Central memory CD8-positive, alpha-beta T cell (primary cell): ENCODE results near the gene TMEM114.

Experiments
- ATAC-seq: fragments of 150-1000 bp; cut with Tn5 transposase; replicated peaks from 2 replicates; pipeline ENCODE4 v1.10.0; 2022; ENCODE audit warnings: mild to moderate bottlenecking, moderate FRiP score, moderate number of reproducible peaks; ENCODE audit not compliant: poor library complexity, severe bottlenecking; ENCODE audit errors: extremely low read depth
- DNase-seq, 2 donors: peaks; one replicate each; pipeline ENCODE4 v3.0.0; 2021; ENCODE audit warnings: low spot score in 2 of 2
- H3K27ac Mint-ChIP-seq: one replicate; pipeline ENCODE4 v1.8.0; 2022; ENCODE audit warnings: low read depth, mild to moderate bottlenecking, moderate library complexity, mixed read lengths
- H3K27me3 Mint-ChIP-seq: one replicate; pipeline ENCODE4 v1.8.0; 2022; ENCODE audit warnings: mixed read lengths
- H3K36me3 Mint-ChIP-seq: one replicate; pipeline ENCODE4 v1.8.0; 2022; ENCODE audit warnings: mild to moderate bottlenecking, moderate library complexity, mixed read lengths; ENCODE audit not compliant: insufficient read depth
- H3K4me1 Mint-ChIP-seq: one replicate; pipeline ENCODE4 v1.8.0; 2022; ENCODE audit warnings: mixed read lengths
- H3K4me3 Mint-ChIP-seq: one replicate; pipeline ENCODE4 v1.8.0; 2022; ENCODE audit warnings: mild to moderate bottlenecking, moderate library complexity, mixed read lengths
- H3K9me3 Mint-ChIP-seq: one replicate; pipeline ENCODE4 v1.8.0; 2022; ENCODE audit warnings: mixed read lengths

TMEM114 gene

DNA sequence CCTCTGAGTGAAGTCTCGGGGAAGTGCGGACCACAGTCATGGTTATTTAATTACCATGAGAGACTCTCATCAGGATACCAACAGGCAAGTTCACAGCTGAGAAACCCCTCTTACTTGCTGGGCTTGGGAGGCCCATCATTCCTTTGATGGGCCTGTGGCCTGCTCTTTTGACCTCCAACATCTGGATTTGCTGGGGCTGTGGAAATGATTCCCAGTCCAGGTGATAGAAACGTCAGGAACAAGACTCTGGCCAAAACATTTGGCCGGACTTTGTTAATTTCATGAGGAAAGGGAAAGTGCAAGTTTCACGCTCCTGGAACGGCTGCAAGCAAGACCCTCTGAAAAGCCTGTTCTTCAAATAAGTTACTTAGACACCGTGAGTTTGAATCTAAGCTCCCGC, 42.5 kb downstream of the TMEM114 start:
- no peak for ATAC-seq
- Mint-ChIP-seq H3K36me3 (no peaks in the 10 kb centered on the region), H3K27me3 (peaks cover 91% of the 10 kb centered on the region), H3K4me3 (no peak overlapping the region), H3K9me3 (no peaks in the 10 kb centered on the region), H3K27ac (no peak overlapping the region), H3K4me1 (no peaks in the 10 kb centered on the region)
- DNase-seq: no peak

DNA sequence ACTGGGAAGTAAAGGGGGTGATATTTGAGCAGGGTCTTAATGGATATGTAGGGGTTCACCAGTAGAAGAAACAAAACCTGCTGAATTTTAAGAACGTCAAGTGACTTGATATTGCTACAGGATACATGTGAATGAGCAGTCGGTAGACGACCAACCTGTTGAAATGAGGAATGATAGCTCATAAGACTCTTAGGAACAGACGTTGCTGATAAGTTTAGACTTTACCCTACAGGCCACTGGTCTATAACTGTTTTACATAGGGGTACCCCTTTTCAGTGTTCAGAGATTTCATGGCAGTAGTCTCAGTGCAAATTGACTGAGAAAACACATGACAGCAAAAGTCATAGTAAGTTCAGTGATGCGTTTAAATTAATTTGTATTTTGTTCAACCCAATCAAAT, 45.9 kb downstream of the TMEM114 start:
- no peak overlapping the region for H3K4me3 Mint-ChIP-seq
- no peaks in the 10 kb centered on the region for H3K9me3 Mint-ChIP-seq
- no peak overlapping the region for H3K27ac Mint-ChIP-seq
- ATAC-seq (no peak), DNase-seq (no peak)
- H3K27me3 Mint-ChIP-seq: peaks cover 71% of the 10 kb centered on the region
- no peaks in the 10 kb centered on the region for H3K4me1 Mint-ChIP-seq
- H3K36me3 Mint-ChIP-seq: no peaks in the 10 kb centered on the region

DNA sequence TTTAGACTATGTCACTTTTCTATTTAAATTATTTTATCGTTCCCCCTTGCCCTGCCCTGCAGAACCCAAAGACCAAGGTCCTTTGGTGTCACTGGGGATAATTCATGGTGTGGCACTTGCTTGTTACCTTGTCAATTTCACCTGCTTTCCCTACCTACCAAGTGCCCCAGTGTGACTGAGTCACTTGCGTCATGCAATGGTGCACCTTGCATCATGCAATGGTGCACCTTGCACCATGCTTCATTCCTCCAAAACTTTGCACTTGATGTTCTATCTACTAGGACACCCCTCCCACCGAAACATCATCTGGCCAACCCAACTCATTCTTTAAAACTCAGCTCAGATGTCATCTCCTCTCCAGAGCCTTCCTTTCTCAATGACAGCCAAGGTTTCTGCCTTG, 47.1 kb downstream of the TMEM114 start:
- no peak for ATAC-seq
- no peak overlapping the region for H3K27ac Mint-ChIP-seq
- H3K4me3 Mint-ChIP-seq: no peak overlapping the region
- H3K4me1 Mint-ChIP-seq: no peaks in the 10 kb centered on the region
- H3K9me3 Mint-ChIP-seq: no peaks in the 10 kb centered on the region
- no peak for DNase-seq
- no peaks in the 10 kb centered on the region for H3K36me3 Mint-ChIP-seq
- H3K27me3 Mint-ChIP-seq: peaks cover 59% of the 10 kb centered on the region

DNA sequence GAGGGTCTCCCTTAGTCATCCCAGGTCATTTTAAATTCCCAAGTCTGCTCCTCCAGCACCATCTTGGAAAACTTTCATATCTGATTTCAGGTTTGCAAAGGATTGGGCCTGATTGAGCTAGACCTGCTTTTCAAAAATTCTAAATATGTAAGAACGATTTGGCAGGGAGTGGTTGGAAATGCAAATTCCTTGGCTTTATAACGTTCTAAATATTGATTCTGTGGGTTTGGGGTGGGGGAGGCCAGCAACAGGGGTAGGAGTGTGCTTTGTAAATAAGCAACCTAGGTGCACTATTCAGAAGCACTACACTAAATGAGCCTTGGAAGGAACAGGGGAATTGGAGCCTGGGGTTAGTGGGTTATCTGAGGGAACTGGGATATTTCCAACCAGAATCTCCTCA, 47.9 kb downstream of the TMEM114 start:
- ATAC-seq (no peak), DNase-seq (no peak)
- Mint-ChIP-seq H3K4me1 (no peaks in the 10 kb centered on the region), H3K27me3 (peaks cover 52% of the 10 kb centered on the region), H3K27ac (no peak overlapping the region), H3K9me3 (no peaks in the 10 kb centered on the region), H3K36me3 (no peaks in the 10 kb centered on the region), H3K4me3 (no peak overlapping the region)

DNA sequence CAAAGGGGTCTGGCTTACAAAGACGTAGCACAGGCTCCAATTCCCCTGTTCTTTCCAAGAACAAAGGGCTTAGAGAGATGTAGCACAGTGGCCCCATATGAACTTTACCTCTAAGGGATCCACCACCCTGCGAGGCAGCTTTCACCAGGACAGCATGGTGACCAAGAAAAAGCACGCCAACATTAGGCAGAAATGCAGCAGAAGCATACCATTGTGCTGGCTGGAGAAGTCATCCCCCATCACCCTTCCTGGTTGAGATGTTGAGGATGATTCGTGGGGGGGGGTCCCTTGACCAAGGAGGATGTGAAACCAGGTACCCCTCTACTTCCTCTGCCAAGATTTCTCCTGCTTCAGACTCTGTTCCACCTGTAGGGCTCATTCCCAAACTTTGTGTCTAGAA, 48.4 kb downstream of the TMEM114 start:
- no peaks in the 10 kb centered on the region for H3K4me1 Mint-ChIP-seq
- H3K4me3 Mint-ChIP-seq: no peak overlapping the region
- DNase-seq (no peak), ATAC-seq (no peak)
- no peaks in the 10 kb centered on the region for H3K36me3 Mint-ChIP-seq
- no peaks in the 10 kb centered on the region for H3K9me3 Mint-ChIP-seq
- H3K27me3 Mint-ChIP-seq: peaks cover 47% of the 10 kb centered on the region
- H3K27ac Mint-ChIP-seq: no peak overlapping the region

DNA sequence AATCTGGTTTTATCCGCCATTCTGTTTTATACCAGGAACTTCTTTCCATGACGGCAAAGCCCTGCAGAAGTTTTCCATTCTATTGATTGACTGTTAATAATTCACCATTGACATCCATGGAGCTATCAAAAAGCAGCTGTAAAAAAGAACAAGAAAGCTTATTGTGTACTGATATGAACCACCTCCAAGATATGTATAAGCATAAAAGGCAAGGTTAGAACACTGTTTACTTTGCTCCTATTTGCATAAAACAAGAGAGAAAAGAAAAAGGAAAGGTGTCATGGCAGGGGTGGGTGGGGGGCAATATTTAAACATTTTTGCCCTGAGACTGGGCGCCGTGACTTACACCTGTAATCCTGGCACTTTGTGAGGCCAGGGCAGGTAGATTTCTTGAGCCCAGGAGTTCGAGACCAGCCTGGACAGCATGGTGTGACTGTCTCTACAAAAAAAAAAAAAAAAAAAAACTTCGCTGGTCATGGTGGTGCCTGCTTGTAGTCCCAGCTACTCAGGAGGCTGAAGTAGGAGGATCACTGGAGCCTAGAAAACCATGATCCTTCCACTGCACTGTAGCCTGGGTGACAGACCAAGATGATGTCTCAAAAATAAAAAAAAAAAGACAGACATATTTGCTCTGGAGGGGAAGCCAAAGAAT, 52.5 kb downstream of the TMEM114 start:
- H3K9me3 Mint-ChIP-seq: no peaks in the 10 kb centered on the region
- DNase-seq: no peak
- no peak for ATAC-seq
- peaks cover 11% of the 10 kb centered on the region for H3K27me3 Mint-ChIP-seq
- no peak overlapping the region for H3K4me3 Mint-ChIP-seq
- H3K4me1 Mint-ChIP-seq: no peaks in the 10 kb centered on the region
- H3K36me3 Mint-ChIP-seq: no peaks in the 10 kb centered on the region
- H3K27ac Mint-ChIP-seq: no peak overlapping the region

DNA sequence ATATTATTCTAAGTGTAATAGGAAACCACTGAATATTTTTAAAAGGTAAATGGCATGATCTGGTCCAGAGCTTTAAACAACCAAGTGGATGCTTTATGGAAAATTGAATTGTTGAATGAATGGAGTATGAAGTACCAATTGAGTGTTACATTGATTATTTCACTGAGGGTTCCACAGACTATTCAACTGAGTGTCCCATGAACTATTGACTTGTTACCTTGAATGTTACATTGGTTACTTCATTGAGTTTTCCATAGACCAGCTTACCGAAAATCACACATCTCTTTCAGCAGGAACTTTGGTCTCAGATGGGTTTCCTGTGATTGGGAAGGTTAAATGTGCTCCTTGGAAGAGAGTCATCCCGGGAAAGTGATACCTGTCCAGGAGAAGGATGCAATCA, 56.8 kb downstream of the TMEM114 start:
- no peaks in the 10 kb centered on the region for H3K36me3 Mint-ChIP-seq
- H3K27ac Mint-ChIP-seq: no peak overlapping the region
- DNase-seq (no peak), ATAC-seq (no peak)
- no peaks in the 10 kb centered on the region for H3K4me1 Mint-ChIP-seq
- H3K27me3 Mint-ChIP-seq: peaks cover 22% of the 10 kb centered on the region
- H3K4me3 Mint-ChIP-seq: no peak overlapping the region
- H3K9me3 Mint-ChIP-seq: no peaks in the 10 kb centered on the region

DNA sequence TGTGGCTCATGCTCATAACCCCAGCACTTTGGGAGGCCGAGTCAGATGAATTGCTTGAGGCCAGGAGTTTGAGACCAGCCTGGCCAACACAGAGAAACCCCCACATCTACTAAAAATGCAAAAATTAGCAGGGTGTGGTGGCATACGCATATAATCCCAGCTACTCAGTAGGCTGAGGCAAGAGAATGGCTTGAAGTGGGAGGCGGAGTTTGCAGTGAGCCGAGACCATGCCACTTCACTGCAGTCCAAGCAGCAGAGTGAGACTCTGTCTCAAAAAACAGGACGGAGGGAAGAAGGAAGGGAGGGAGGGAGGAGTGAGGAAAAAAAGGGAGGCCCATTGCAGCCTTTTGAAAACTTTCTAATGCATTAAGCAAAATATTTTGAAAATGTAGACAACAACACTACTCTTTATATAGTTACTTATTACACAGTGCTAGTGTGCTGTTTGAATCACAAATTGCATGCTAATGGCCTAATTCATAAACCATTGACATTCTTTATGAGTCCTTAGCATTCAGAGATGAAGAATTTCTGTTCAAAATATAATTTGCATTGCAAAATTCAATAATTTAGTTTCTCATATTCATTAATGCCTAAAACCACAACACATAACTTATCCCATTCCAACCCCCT, 59.4 kb downstream of the TMEM114 start:
- H3K4me1 Mint-ChIP-seq: no peaks in the 10 kb centered on the region
- H3K27me3 Mint-ChIP-seq: peaks cover 45% of the 10 kb centered on the region
- no peaks in the 10 kb centered on the region for H3K36me3 Mint-ChIP-seq
- no peak overlapping the region for H3K27ac Mint-ChIP-seq
- no peak for DNase-seq
- no peak overlapping the region for H3K4me3 Mint-ChIP-seq
- no peaks in the 10 kb centered on the region for H3K9me3 Mint-ChIP-seq
- ATAC-seq: no peak

DNA sequence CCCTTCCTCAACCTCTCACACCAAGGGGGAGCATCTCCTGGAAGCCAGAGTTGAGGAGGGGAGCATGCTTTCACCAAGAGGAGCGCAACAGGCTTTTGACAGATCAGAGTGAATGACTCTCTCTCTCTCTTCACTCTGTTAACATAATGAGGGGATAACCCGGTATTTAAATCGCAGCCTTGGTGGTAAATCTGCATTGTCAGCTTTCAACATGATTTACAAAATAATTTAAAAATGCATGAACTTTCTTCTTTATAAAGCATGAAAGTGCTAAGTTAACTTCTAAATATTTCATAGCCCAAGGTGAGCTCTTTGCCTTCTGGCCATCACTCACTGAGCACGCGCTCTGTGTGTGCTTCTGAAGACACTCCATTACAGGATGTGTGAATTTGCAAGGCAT, 61.8 kb downstream of the TMEM114 start:
- Mint-ChIP-seq H3K4me3 (no peak overlapping the region), H3K9me3 (no peaks in the 10 kb centered on the region), H3K36me3 (no peaks in the 10 kb centered on the region), H3K4me1 (no peaks in the 10 kb centered on the region), H3K27ac (no peak overlapping the region), H3K27me3 (peaks cover 54% of the 10 kb centered on the region)
- DNase-seq (no peak), ATAC-seq (no peak)

DNA sequence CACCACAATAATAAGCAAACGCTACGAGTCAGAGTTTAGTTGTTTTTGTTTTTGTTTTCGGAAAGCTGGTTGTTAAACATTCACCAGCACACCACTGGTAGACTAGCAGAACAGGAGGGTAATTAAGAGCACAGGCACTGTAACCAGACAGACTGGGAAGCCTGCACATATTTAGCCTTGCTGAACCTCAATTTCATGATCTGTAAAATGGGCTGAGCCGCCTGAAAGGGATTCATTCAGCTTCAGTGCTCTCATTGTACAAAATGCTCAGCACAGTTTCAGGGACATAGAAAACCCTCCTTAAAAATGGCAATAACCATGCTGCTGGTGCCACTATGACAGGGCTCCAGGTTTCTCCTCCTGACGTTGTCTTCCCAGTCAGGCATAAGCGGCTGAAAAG, 66.4 kb downstream of the TMEM114 start:
- H3K4me1 Mint-ChIP-seq: no peaks in the 10 kb centered on the region
- H3K36me3 Mint-ChIP-seq: no peaks in the 10 kb centered on the region
- H3K4me3 Mint-ChIP-seq: no peak overlapping the region
- no peak for ATAC-seq
- H3K9me3 Mint-ChIP-seq: no peaks in the 10 kb centered on the region
- H3K27me3 Mint-ChIP-seq: peaks cover 52% of the 10 kb centered on the region
- no peak for DNase-seq
- H3K27ac Mint-ChIP-seq: no peak overlapping the region

DNA sequence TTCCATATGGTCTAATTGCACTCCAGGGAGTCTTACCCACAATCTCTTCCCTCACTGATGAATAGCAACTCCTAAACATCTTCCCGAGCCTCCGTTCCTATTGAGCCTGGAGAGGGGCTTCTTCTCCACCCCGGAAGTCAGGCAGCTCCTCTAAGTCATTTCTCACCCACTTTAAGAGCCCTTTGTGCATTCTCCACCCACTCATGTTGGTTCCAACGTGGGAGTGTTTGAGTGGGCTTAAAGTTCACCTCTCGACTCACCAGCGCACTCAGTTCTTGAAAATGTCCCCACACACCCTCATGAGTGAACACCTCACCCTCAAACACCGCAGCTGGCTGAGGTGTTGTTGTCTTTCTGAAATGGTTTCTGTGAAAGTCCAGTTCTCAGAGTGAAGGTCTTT, 67.6 kb downstream of the TMEM114 start:
- DNase-seq: no peak
- no peak overlapping the region for H3K27ac Mint-ChIP-seq
- no peaks in the 10 kb centered on the region for H3K36me3 Mint-ChIP-seq
- H3K9me3 Mint-ChIP-seq: no peaks in the 10 kb centered on the region
- ATAC-seq: no peak
- no peaks in the 10 kb centered on the region for H3K4me1 Mint-ChIP-seq
- H3K4me3 Mint-ChIP-seq: no peak overlapping the region
- peaks cover 41% of the 10 kb centered on the region for H3K27me3 Mint-ChIP-seq

DNA sequence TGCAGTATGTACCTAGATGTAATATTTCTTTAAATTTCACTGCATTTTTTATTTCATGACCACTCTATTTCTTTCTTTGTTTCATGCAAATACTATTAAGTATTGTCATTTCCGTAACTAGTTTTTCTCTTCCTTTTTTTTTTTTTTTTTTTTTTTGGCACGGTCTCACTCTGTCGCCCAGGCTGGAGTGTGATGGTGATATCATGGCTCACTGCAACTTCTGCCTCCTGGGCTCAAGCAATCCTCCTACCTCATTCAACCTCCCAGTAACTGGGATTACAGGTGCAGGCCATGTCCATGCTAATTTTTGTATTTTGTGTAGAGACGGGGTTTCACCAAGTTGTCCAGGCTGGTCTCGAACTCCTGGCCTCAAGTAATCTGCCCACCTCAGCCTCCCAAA, 70.7 kb downstream of the TMEM114 start:
- H3K9me3 Mint-ChIP-seq: no peaks in the 10 kb centered on the region
- H3K36me3 Mint-ChIP-seq: no peaks in the 10 kb centered on the region
- H3K4me1 Mint-ChIP-seq: no peaks in the 10 kb centered on the region
- no peak overlapping the region for H3K27ac Mint-ChIP-seq
- no peak for DNase-seq
- H3K4me3 Mint-ChIP-seq: no peak overlapping the region
- ATAC-seq: no peak
- H3K27me3 Mint-ChIP-seq: peaks cover 16% of the 10 kb centered on the region
